Measurements from ENCODE around the gene ZBTB20. TPM values are rescaled to one million over a fixed set of nuclear protein-coding genes. Genes with fewer than 3 reads are reported as not detected.

The ZBTB20 gene
- total and polyA plus RNA-seq, 2 of the 4 experiments (the other 2 are of a cell fraction), result 0.75 to 14.7 TPM

DNA sequence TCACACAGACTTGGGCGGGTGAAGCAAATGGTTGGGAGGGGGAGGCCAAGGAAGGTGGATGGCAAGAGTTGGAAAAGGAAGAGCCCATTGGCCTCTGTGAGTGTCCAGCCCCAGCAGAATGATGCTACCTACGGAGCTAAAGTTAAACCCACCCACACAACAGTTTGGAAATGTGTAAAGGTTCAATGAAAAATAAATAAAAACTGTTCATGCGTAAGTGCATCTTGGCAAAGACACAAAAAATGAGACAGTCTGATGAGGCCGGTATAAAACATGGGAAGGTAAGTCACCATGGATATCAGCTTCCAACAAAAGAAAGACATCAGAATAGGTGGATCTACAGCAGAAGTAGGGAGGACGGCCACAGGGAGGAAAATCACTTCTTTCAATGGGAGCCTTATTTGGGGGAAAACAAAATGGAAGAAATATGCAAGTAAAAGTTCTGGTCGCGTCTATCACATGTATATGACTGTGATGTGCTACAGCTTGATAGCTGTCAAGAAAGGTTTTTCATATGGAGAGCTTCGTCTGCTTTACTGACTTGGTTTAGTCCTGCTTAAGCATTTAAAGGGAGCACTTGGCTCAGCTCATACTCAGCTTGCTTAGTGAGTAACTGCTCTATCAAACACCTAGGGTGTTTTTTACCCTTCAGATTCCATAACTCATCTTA is 770.4 kb downstream of the ZBTB20 start:
- no peak overlapping the region for H2BK5ac ChIP-seq (ENCODE audit: low read depth, low read length, poor library complexity, severe bottlenecking)
- in situ Hi-C loops (cut with MboI; ENCODE audit: low sequenced_read_pairs), result no loop called here
- no peak overlapping the region for H2BK20ac ChIP-seq (ENCODE audit: low read depth, low read length)
- CTCF ChIA-PET, result no interaction called here
- H3K4me2 ChIP-seq (ENCODE audit: low read depth, low read length), result no peak overlapping the region
- H3K79me1 ChIP-seq (ENCODE audit: low read depth in 1 of 2, low read length in 2 of 2), result peaks cover 6 to 14% of the 10 kb centered on the region in 2 experiments; a peak in 3 of 4 replicates
- no peak overlapping the region for H2AK5ac ChIP-seq (ENCODE audit: low read depth, low read length)
- no peak overlapping the region for H3K56ac ChIP-seq (ENCODE audit: extremely low read depth, insufficient read depth, low read length)
- peaks cover 9% of the 10 kb centered on the region for H3K4me1 ChIP-seq (ENCODE audit: control insufficient read depth, insufficient read depth, low read length)
- no peak overlapping the region for H4K5ac ChIP-seq (ENCODE audit: low read depth, low read length)
- no peak overlapping the region for H3K4me3 ChIP-seq (ENCODE audit: insufficient read depth, low read depth, low read length)
- no TSS peak for BruUV-seq (replicated peaks)
- H3K36me3 ChIP-seq (ENCODE audit: control insufficient read depth, insufficient read depth, low read length), result peaks cover 5% of the 10 kb centered on the region
- POLR2A ChIA-PET (ENCODE audit: unreplicated experiment), result no interaction called here
- H3K27me3 ChIP-seq (ENCODE audit: control insufficient read depth, insufficient read depth, low read length), result no peaks in the 10 kb centered on the region
- TF ChIP-seq RCOR1 (IDR thresholded peaks at IDR 0.05; ENCODE audit: insufficient replicate concordance, low read length) (no peak), FOS (IDR thresholded peaks at IDR 0.05; ENCODE audit: low read depth, low read length) (no peak), RFX5 (IDR thresholded peaks at IDR 0.05; ENCODE audit: low read depth, low read length) (no peak), CHD1 (IDR thresholded peaks at IDR 0.05; ENCODE audit: low read depth, low read length) (no peak), POLR2A (IDR thresholded peaks at IDR 0.05; ENCODE audit: low read depth, low read length) (no peak), SMC3 (IDR thresholded peaks at IDR 0.05; ENCODE audit: low read depth, low read length) (no peak)
- TF ChIP-seq, protein P1, sequence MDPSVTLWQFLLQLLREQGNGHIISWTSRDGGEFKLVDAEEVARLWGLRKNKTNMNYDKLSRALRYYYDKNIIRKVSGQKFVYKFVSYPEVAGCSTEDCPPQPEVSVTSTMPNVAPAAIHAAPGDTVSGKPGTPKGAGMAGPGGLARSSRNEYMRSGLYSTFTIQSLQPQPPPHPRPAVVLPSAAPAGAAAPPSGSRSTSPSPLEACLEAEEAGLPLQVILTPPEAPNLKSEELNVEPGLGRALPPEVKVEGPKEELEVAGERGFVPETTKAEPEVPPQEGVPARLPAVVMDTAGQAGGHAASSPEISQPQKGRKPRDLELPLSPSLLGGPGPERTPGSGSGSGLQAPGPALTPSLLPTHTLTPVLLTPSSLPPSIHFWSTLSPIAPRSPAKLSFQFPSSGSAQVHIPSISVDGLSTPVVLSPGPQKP (IDR thresholded peaks at IDR 0.05; ENCODE audit: borderline replicate concordance, low read depth, low read length), result no peak
- TF ChIP-seq, protein P2, sequence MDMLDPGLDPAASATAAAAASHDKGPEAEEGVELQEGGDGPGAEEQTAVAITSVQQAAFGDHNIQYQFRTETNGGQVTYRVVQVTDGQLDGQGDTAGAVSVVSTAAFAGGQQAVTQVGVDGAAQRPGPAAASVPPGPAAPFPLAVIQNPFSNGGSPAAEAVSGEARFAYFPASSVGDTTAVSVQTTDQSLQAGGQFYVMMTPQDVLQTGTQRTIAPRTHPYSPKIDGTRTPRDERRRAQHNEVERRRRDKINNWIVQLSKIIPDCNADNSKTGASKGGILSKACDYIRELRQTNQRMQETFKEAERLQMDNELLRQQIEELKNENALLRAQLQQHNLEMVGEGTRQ (IDR thresholded peaks at IDR 0.05; ENCODE audit: low read depth, low read length), result no peak
- H3K9me3 ChIP-seq (ENCODE audit: control insufficient read depth, insufficient read depth, low read length), result no peaks in the 10 kb centered on the region
- H3K9me1 ChIP-seq (ENCODE audit: insufficient read depth, low read length), result peaks cover 12% of the 10 kb centered on the region
- intact Hi-C loops (cut with micrococcal nuclease), result no loop called here
- no peak overlapping the region for H2AFZ ChIP-seq (replicated peaks; ENCODE audit: low read length, poor library complexity)
- no peak overlapping the region for H3K4ac ChIP-seq (ENCODE audit: low read depth, low read length)
- H3K14ac ChIP-seq (replicated peaks; ENCODE audit: low read depth, low read length), result no peak overlapping the region
- H3K27ac ChIP-seq (ENCODE audit: insufficient read depth, low read length), result no peak overlapping the region
- no peak overlapping the region for H3K9ac ChIP-seq (ENCODE audit: low read depth, low read length)
- H3K18ac ChIP-seq (ENCODE audit: low read depth, low read length), result no peak overlapping the region
- dilution Hi-C loops (cut with HindIII; ENCODE audit: low sequenced_read_pairs, unreplicated experiment), result no loop called here
- H2AK9ac ChIP-seq (replicated peaks; ENCODE audit: low read depth, low read length, poor library complexity), result no peak overlapping the region
- WGBS, 2 experiments (ENCODE audit: extremely low coverage in 2 of 2, insufficient read length in 1 of 2), result no CpG with 5 or more reads among the region's 8 CpGs
- H2BK15ac ChIP-seq (ENCODE audit: low read depth, low read length), result no peak overlapping the region
- H3K23ac ChIP-seq (ENCODE audit: low read depth, low read length), result no peak overlapping the region
- ATAC-seq (ENCODE audit: low read depth) (no peak), DNase-seq (no peak)
- H4K20me1 ChIP-seq (ENCODE audit: insufficient read depth, low read length), result peaks cover 3% of the 10 kb centered on the region; the same call in 1 of the 2 replicates
- H4K91ac ChIP-seq (ENCODE audit: insufficient read depth, low read depth, low read length), result no peak overlapping the region
- H2BK120ac ChIP-seq (ENCODE audit: low read depth, low read length), result no peak overlapping the region
- no peak overlapping the region for H4K8ac ChIP-seq (ENCODE audit: low read depth in 2 of 2, low read length in 2 of 2)

Data from IMR-90 (cell line).